ENCODE results near the gene IGF1R.

IGF1R gene

DNA sequence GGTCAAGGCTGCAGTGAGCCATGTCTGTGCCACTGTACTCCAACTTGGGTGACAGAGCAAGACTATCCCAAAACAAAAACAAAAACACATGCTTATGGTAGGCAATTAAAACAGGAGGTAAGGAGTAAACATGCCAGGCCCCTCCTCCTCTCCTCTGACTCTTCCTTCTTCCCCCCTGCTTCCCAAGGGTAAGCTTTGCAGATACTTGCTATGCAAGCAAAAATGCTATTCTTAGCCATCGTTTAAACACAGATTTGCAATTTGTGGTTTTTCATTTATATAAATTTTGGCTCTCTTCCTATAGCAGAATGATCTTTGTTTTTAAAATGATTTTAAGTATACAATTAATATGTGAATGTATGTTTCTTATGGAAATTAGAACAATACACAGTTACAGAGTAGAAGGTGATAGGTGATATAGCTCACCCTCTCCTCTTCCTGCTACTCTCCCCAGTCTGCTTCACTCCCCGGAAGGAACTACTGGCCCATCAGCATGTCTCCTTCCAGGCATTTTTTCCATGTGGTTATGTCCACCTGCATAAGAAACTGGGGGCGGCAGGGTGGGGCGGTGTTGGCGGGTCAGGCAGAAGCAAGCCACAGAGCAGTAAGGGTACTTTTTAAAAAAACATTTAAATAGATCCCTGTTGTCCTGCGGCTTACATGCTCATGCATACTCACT lies 42.1 kb downstream of the IGF1R start:
- Mint-ChIP-seq H3K36me3 (peaks cover 0 to 3% of the 10 kb centered on the region in 2 donors), H3K4me1 (peaks cover 11 to 20% of the 10 kb centered on the region in 2 donors), H3K4me3 (no peak overlapping the region), H3K9me3 (no peaks in the 10 kb centered on the region), H3K27me3 (no peaks in the 10 kb centered on the region), H3K27ac (no peak overlapping the region)
- no peak for ATAC-seq (replicated peaks)
- no peak for DNase-seq

DNA sequence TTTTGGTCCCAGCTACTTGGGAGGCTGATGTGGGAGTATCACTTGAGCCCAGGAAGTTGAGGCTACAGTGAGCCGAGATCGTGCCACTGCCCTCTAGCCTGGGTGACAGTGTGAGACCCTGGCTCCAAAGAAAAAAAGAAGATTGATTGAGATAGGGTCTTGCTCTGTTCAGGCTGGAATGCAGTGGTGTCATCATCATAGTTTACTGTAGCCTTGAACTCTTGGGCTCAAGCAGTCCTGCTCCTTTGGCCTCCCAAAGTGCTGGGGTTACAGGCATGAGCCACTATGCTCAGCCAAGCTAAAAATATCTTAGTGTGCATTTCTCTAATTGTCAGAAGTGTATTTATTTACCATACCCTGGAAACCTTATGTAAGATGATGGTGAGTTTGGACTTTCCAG lies 43.9 kb downstream of the IGF1R start:
- no peaks in the 10 kb centered on the region for H3K9me3 Mint-ChIP-seq
- DNase-seq, result no peak
- H3K27me3 Mint-ChIP-seq, result no peaks in the 10 kb centered on the region
- no peak overlapping the region for H3K27ac Mint-ChIP-seq
- H3K4me3 Mint-ChIP-seq, result no peak overlapping the region
- H3K4me1 Mint-ChIP-seq, result peaks cover 12 to 16% of the 10 kb centered on the region in 2 donors
- no peak for ATAC-seq (replicated peaks)
- peaks cover 0 to 3% of the 10 kb centered on the region in 2 donors for H3K36me3 Mint-ChIP-seq

GRCh38 chr15:98694161-98694560 lies 45.8 kb downstream of the IGF1R start:
- Mint-ChIP-seq H3K4me3 (no peak overlapping the region), H3K27ac (no peak overlapping the region), H3K4me1 (peaks cover 16 to 22% of the 10 kb centered on the region in 2 donors), H3K36me3 (peaks cover 3 to 5% of the 10 kb centered on the region in 2 donors), H3K9me3 (no peaks in the 10 kb centered on the region), H3K27me3 (no peaks in the 10 kb centered on the region)
- DNase-seq, result no peak
- no peak for ATAC-seq (replicated peaks)

- no peak overlapping the region for H3K4me3 Mint-ChIP-seq
- H3K27ac Mint-ChIP-seq, result no peak overlapping the region
- peaks cover 2 to 3% of the 10 kb centered on the region in 2 donors for H3K36me3 Mint-ChIP-seq
- DNase-seq, result no peak
- H3K27me3 Mint-ChIP-seq, result no peaks in the 10 kb centered on the region
- H3K4me1 Mint-ChIP-seq, result peaks cover 23 to 42% of the 10 kb centered on the region in 2 donors
- no peak for ATAC-seq (replicated peaks)
- no peaks in the 10 kb centered on the region for H3K9me3 Mint-ChIP-seq
These were observed 50.5 kb downstream of the IGF1R start for GRCh38 chr15:98698792-98699191.

- H3K27ac Mint-ChIP-seq, result no peak overlapping the region
- no peak for DNase-seq
- no peak for ATAC-seq (replicated peaks)
- no peak overlapping the region for H3K4me3 Mint-ChIP-seq
- H3K27me3 Mint-ChIP-seq, result no peaks in the 10 kb centered on the region
- peaks cover 21 to 38% of the 10 kb centered on the region in 2 donors for H3K4me1 Mint-ChIP-seq
- H3K36me3 Mint-ChIP-seq, result peaks cover 2 to 3% of the 10 kb centered on the region in 2 donors
- no peaks in the 10 kb centered on the region for H3K9me3 Mint-ChIP-seq
These were observed 51.5 kb downstream of the IGF1R start for GRCh38 chr15:98699591-98700424.

GRCh38 chr15:98700519-98700918 lies 52.2 kb downstream of the IGF1R start:
- Mint-ChIP-seq H3K36me3 (peaks cover 2 to 3% of the 10 kb centered on the region in 2 donors), H3K4me1 (peaks cover 20 to 36% of the 10 kb centered on the region in 2 donors), H3K4me3 (no peak overlapping the region), H3K9me3 (no peaks in the 10 kb centered on the region), H3K27me3 (no peaks in the 10 kb centered on the region), H3K27ac (no peak overlapping the region)
- ATAC-seq (replicated peaks), result no peak
- no peak for DNase-seq

- H3K9me3 Mint-ChIP-seq, result no peaks in the 10 kb centered on the region
- no peaks in the 10 kb centered on the region for H3K27me3 Mint-ChIP-seq
- no peak for DNase-seq
- no peak overlapping the region for H3K27ac Mint-ChIP-seq
- no peak for ATAC-seq (replicated peaks)
- H3K4me1 Mint-ChIP-seq, result peaks cover 13 to 30% of the 10 kb centered on the region in 2 donors
- no peak overlapping the region for H3K4me3 Mint-ChIP-seq
- peaks cover 7 to 11% of the 10 kb centered on the region in 2 donors for H3K36me3 Mint-ChIP-seq
These were observed 54.9 kb downstream of the IGF1R start for GRCh38 chr15:98703126-98703685.

GRCh38 chr15:98705070-98705469 lies 56.7 kb downstream of the IGF1R start:
- DNase-seq (no peak), ATAC-seq (replicated peaks) (no peak)
- Mint-ChIP-seq H3K4me3 (no peak overlapping the region), H3K4me1 (peaks cover 9 to 14% of the 10 kb centered on the region in 2 donors), H3K27me3 (no peaks in the 10 kb centered on the region), H3K9me3 (no peaks in the 10 kb centered on the region), H3K27ac (no peak overlapping the region), H3K36me3 (peaks cover 5 to 8% of the 10 kb centered on the region in 2 donors)

GRCh38 chr15:98706387-98706786 lies 58.0 kb downstream of the IGF1R start:
- Mint-ChIP-seq H3K36me3 (peaks cover 7 to 14% of the 10 kb centered on the region in 2 donors), H3K27me3 (no peaks in the 10 kb centered on the region), H3K4me3 (no peak overlapping the region), H3K4me1 (peaks cover 7% of the 10 kb centered on the region in 2 donors), H3K9me3 (peaks cover under 1 to 3% of the 10 kb centered on the region in 2 donors), H3K27ac (no peak overlapping the region)
- no peak for DNase-seq
- ATAC-seq (replicated peaks), result no peak

- peaks cover 13 to 20% of the 10 kb centered on the region in 2 donors for H3K36me3 Mint-ChIP-seq
- H3K27ac Mint-ChIP-seq, result no peak overlapping the region
- ATAC-seq (replicated peaks) (no peak), DNase-seq (no peak)
- peaks cover 7% of the 10 kb centered on the region in 2 donors for H3K4me1 Mint-ChIP-seq
- H3K27me3 Mint-ChIP-seq, result no peaks in the 10 kb centered on the region
- no peak overlapping the region for H3K4me3 Mint-ChIP-seq
- H3K9me3 Mint-ChIP-seq, result peaks cover 6% of the 10 kb centered on the region in 2 donors
These were observed 58.6 kb downstream of the IGF1R start for GRCh38 chr15:98706986-98707385.

DNA sequence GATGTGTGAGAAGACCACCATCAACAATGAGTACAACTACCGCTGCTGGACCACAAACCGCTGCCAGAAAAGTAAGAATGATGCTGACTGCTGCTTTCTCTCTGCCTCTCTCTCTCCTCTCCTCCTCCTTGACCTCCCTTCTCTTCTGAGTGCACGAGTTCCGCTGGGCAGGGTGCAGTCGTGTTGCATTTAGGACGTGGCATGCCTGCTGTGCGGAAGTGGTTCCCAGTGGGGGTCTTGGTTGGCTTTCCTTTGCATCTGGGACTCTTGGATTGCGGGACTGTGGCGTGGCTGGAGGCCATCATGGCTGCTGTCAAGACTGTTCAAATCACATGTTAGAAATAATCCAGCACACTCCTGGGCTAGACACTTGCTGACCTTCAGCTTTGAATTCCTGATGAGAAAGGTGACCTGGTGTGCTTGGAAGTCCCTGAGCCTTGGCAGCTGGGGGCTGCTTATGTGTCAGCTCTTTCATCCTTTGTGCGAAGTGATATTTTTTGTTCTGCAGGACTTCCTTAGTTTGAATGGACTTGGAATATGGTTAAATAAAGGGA lies 59.8 kb downstream of the IGF1R start:
- ATAC-seq (replicated peaks) (no peak), DNase-seq (no peak)
- Mint-ChIP-seq H3K4me1 (peaks cover 7% of the 10 kb centered on the region in 2 donors), H3K27me3 (no peaks in the 10 kb centered on the region), H3K27ac (no peak overlapping the region), H3K9me3 (peaks cover 10% of the 10 kb centered on the region in 2 donors), H3K4me3 (no peak overlapping the region), H3K36me3 (peaks cover 21 to 25% of the 10 kb centered on the region in 2 donors)

- Mint-ChIP-seq H3K4me3 (no peak overlapping the region), H3K4me1 (peaks cover 24 to 35% of the 10 kb centered on the region in 2 donors), H3K27ac (peak overlapping the region; percentile 81), H3K27me3 (no peaks in the 10 kb centered on the region), H3K9me3 (peaks cover 10% of the 10 kb centered on the region in 2 donors), H3K36me3 (peaks cover 21 to 25% of the 10 kb centered on the region in 2 donors)
- DNase-seq, result no peak
- ATAC-seq (replicated peaks), result no peak
These were observed 63.5 kb downstream of the IGF1R start for GRCh38 chr15:98711810-98712209.

GRCh38 chr15:98712845-98713584 lies 64.7 kb downstream of the IGF1R start:
- H3K27ac Mint-ChIP-seq, result no peak overlapping the region
- H3K4me1 Mint-ChIP-seq, result peaks cover 27 to 36% of the 10 kb centered on the region in 2 donors
- peak; percentile 37 to 53 for ATAC-seq (replicated peaks)
- no peak for DNase-seq
- no peak overlapping the region for H3K4me3 Mint-ChIP-seq
- peaks cover 10% of the 10 kb centered on the region in 2 donors for H3K9me3 Mint-ChIP-seq
- no peaks in the 10 kb centered on the region for H3K27me3 Mint-ChIP-seq
- peaks cover 17 to 19% of the 10 kb centered on the region in 2 donors for H3K36me3 Mint-ChIP-seq

DNA sequence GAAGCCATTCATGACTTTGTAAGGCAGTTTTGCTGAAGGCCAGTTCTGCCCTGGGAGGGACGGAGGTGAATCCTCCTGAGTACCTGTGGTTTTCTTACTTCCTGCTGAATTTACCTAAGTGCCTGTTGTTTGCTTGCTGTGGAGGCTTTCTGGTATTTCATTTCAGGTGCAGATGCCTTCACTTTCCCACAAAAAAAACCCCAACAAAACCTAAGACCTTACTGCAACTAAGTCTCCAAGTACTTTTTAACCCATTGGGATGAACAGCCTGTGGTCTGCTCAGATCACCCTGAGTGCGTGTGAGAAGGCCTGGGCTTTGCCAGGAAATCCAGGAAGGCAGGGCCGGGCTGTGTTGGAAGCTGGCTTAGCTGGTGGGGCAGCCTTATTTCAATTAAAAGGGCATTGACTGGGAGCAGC lies 65.3 kb downstream of the IGF1R start:
- H3K9me3 Mint-ChIP-seq, result peaks cover 10% of the 10 kb centered on the region in 2 donors
- no peaks in the 10 kb centered on the region for H3K27me3 Mint-ChIP-seq
- peaks cover 30 to 42% of the 10 kb centered on the region in 2 donors for H3K4me1 Mint-ChIP-seq
- DNase-seq, result peak; percentile 20
- H3K27ac Mint-ChIP-seq, result no peak overlapping the region
- ATAC-seq (replicated peaks), result peak; percentile 81 to 89
- no peak overlapping the region for H3K4me3 Mint-ChIP-seq
- peaks cover 16 to 17% of the 10 kb centered on the region in 2 donors for H3K36me3 Mint-ChIP-seq

Data from stimulated activated naive B cell treated with anti-CD40 and anti-IgM and Interleukin-4, amounts not matched to agents 10 μg/mL and 1 μg/mL and 100 μg/mL, for 72 hours (primary cell).